Omental fat pad (tissue), 4 donors: ENCODE results near the gene PYROXD2. TPM values are rescaled to one million over a fixed set of nuclear protein-coding genes. Genes with fewer than 3 reads are reported as not detected.

Experiments used
- ATAC-seq: fragments of 150-250 bp; one replicate; pipeline ENCODE4 v1.9.1; 2016; ENCODE audit warnings: mild to moderate bottlenecking, moderate library complexity; ENCODE audit not compliant: low FRiP score
- DNase-seq: peaks from one replicate; pipeline ENCODE4 v3.0.0-alpha.2; 2019; ENCODE audit warnings: low spot score
- CTCF ChIP-seq, 3 donors: fragments of 450-650 bp; IDR thresholded peaks; one replicate each; pipeline ENCODE4 v1.5.1; 2016 to 2017; ENCODE audit warnings: antibody characterized with exemption in 3 of 3, mild to moderate bottlenecking in 3 of 3, moderate library complexity in 2 of 3
- total RNA-seq, 4 donors: library from RNA; depleted of rRNA; stranded (reverse); fragments of >200 nt; gene quantifications; one replicate each; pipeline ENCODE4 v1.1.0, GENCODE V29; 2016

The PYROXD2 gene
- total RNA-seq, 4 donors from 2014 or later, result 8.5 to 10.4 (median 9.2) TPM

- TF ChIP-seq CTCF (IDR thresholded peaks at IDR 0.05), result no peak
- ATAC-seq, result no peak
- DNase-seq, result no peak
These were observed 743 bp upstream of the PYROXD2 start for GRCh38 chr10:98415731-98416119.

- no peak for ATAC-seq
- DNase-seq, result no peak
- no peak for TF ChIP-seq CTCF (IDR thresholded peaks at IDR 0.05)
These were observed 427 bp downstream of the PYROXD2 start for GRCh38 chr10:98414578-98414931.

GRCh38 chr10:98411768-98412167, 3.2 kb downstream of the PYROXD2 start:
- DNase-seq (no peak), ATAC-seq (no peak)
- no peak for TF ChIP-seq CTCF (IDR thresholded peaks at IDR 0.05)

- DNase-seq (no peak), ATAC-seq (no peak)
- TF ChIP-seq CTCF (IDR thresholded peaks at IDR 0.05), result no peak
These were observed 3.8 kb downstream of the PYROXD2 start for GRCh38 chr10:98411166-98411565.

GRCh38 chr10:98410759-98411158, 4.2 kb downstream of the PYROXD2 start:
- DNase-seq, result no peak
- TF ChIP-seq CTCF (IDR thresholded peaks at IDR 0.05), result no peak
- ATAC-seq, result no peak

GRCh38 chr10:98410135-98410743, 4.7 kb downstream of the PYROXD2 start:
- DNase-seq, result no peak
- ATAC-seq, result no peak
- TF ChIP-seq CTCF (IDR thresholded peaks at IDR 0.05), result no peak

GRCh38 chr10:98408799-98409198, 6.2 kb downstream of the PYROXD2 start:
- TF ChIP-seq CTCF (IDR thresholded peaks at IDR 0.05), result no peak
- DNase-seq (no peak), ATAC-seq (no peak)
